Heart left ventricle (tissue), 16 donors: Measurements from ENCODE around the gene DNAAF5. TPM values are rescaled to one million over a fixed set of nuclear protein-coding genes. Genes with fewer than 3 reads are reported as not detected.

ENCODE experiments used
- ATAC-seq, 4 donors: fragments of 200-7000 bp; cut with Tn5 transposase; one replicate each; pipeline ENCODE4 v1.9.1; 2020 to 2022; ENCODE audit warnings: moderate library complexity in 4 of 4, mild to moderate bottlenecking in 3 of 4, moderate number of reproducible peaks in 1 of 4
- DNase-seq, 5 donors: peaks; one replicate each; pipeline ENCODE4 v3.0.0-alpha.2; 2020
- H3K27ac ChIP-seq, 12 donors: fragments of 200-600 bp; sonication (generic) in 4 of 12; one replicate each; pipeline versions ENCODE4 v1.5.0 to v1.8.0; 2016 to 2022; ENCODE audit warnings: mild to moderate bottlenecking in 2 of 12
- H3K27me3 ChIP-seq, 9 donors: fragments of 200-600 bp; sonication (generic) in 2 of 9; one replicate each; pipeline versions ENCODE4 v1.5.1 to v1.8.0; 2016 to 2022; ENCODE audit warnings: mild to moderate bottlenecking in 3 of 9
- H3K36me3 ChIP-seq, 9 donors: fragments of 200-600 bp; sonication (generic) in 2 of 9; one replicate each; pipeline versions ENCODE4 v1.5.0 to v1.8.0; 2018 to 2022; ENCODE audit warnings: mild to moderate bottlenecking in 2 of 9
- H3K4me1 ChIP-seq, 12 donors: fragments of 200-600 bp; sonication (generic) in 4 of 12; one replicate each; pipeline versions ENCODE4 v1.5.0 to v1.8.0; 2016 to 2022; ENCODE audit warnings: mild to moderate bottlenecking in 3 of 12
- H3K4me3 ChIP-seq, 12 donors: fragments of 200-600 bp; sonication (generic) in 4 of 12; one replicate each; pipeline versions ENCODE4 v1.5.0 to v1.8.0; 2017 to 2022; ENCODE audit warnings: mild to moderate bottlenecking in 9 of 12, moderate library complexity in 4 of 12
- H3K9me3 ChIP-seq, 12 donors: fragments of 200-600 bp; sonication (generic) in 4 of 12; one replicate each; pipeline versions ENCODE4 v1.5.0 to v1.8.0; 2016 to 2022; ENCODE audit warnings: mild to moderate bottlenecking in 1 of 12
- CTCF ChIP-seq, 12 donors: fragments of 200-600 bp; sonication (generic) in 4 of 12; IDR thresholded peaks; one replicate each; pipeline versions ENCODE4 v1.5.0 to v1.8.0; 2018 to 2022; ENCODE audit warnings: antibody characterized with exemption in 12 of 12, mild to moderate bottlenecking in 5 of 12
- POLR2A ChIP-seq, 2 donors: fragments of 450-650 bp; IDR thresholded peaks; one replicate each; pipeline ENCODE4 v1.6.1; 2017; ENCODE audit warnings: antibody characterized with exemption in 2 of 2, mild to moderate bottlenecking in 2 of 2, moderate library complexity in 2 of 2
- WGBS, 4 donors: extraction: QIAGEN DNeasy Blood & Tissue Kit in 2 of 4; methylation state at CpG; one replicate each; pipeline versions ENCODE4 v1.1.5 to v1.1.7; 2013 to 2018; 5-methylcytosine and 5-hydroxymethylcytosine counted together
- intact Hi-C, 10 donors: fragments of 100-400 bp; cut with DNase I; formaldehyde crosslinking; loops; one replicate each; pipeline versions ENCODE4 v1.11.1 to v1.14.2; 2022
- polyA plus RNA-seq, 2 donors: library from polyadenylated mRNA; stranded (reverse); fragments of 200-250 nt; gene quantifications; one replicate each; pipeline ENCODE4 v1.2.3, GENCODE V29; 2013
- total RNA-seq, 9 donors: library from RNA; depleted of rRNA in 2 of 9; stranded (reverse); fragments of >200 nt in 2 of 9; fragmentation: NEBNext Ultra II Directional in 3 of 9; extraction: Animal tissue kit (Norgen Biotek cat#: 25700) in 3 of 9; gene quantifications; one replicate each; pipeline versions ENCODE4 v1.1.0 to v1.2.4, GENCODE V29; 2016 to 2023
- donor health status: ischemic (EF 13 %, LVEDD 7.1; RV severe dilation, severe dysfunction).
- donor health status: healthy with polysubstance abuse.
- donor health status: DM: no; HTN: yes; CAD: no.
- donor health status: DM: no; HTN: no; CAD: no.
- donor health status: ischemic (EF 25% LVEDD 6.9; RV normal size, moderate dysfunction).
- donor health status: ischemic (EF 25% LVEDD 5.7; RV mildly dilated, moderate dysfunction).
- donor health status: healthy.
- donor health status: DM: yes; HTN: yes; CAD: no.
- donor health status: ischemic (EF 35%, LVEDD 5.7; RV mildly dilated, moderate dysfunction).
- donor health status: nonischemic (EF 11% LVEDD 7.7; RV severe dilation, severe dysfunction).
- donor health status: DM: yes; HTN: yes; CAD: no.
- donor health status: PGD.
- donor health status: ischemic (EF 29% LVEDD 5.4; RV normal size, mild dysfunction).
- donor health status: nonischemic (EF 23%, LVEDD 6.1; RV moderate dilation, normal function).

The DNAAF5 gene
- total and polyA plus RNA-seq, 11 donors, result 7.2 to 45.8 (median 23.5) TPM

GRCh38 chr7:786472-787255 is 60.2 kb downstream of the DNAAF5 start:
- H3K36me3 ChIP-seq, result peaks cover 0 to 46% (median 26%) of the 10 kb centered on the region in 9 donors
- peak; percentile 53 to 82 (median 79) for ATAC-seq
- H3K4me1 ChIP-seq, result peaks cover 0 to 7% (median under 1%) of the 10 kb centered on the region in 12 donors
- WGBS, 4 donors, result 46 to 62% (median 57%) methylated on average over 7 to 11 of the region's 11 CpGs
- peak in 4 of 5 donors; percentile 65 to 77 (median 69) for DNase-seq
- intact Hi-C loops, result loop anchor here (1.0 to 10.0 kb wide), 7 partner anchors 48 to 88 kb away; partner anchors contain the start of gene SUN1 (in 2 of the 10)
- no peaks in the 10 kb centered on the region for H3K27me3 ChIP-seq
- TF ChIP-seq POLR2A (IDR thresholded peaks at IDR 0.05) (no peak), CTCF (IDR thresholded peaks at IDR 0.05) (peak; percentile 67 to 92 (median 77))
- H3K9me3 ChIP-seq, result no peaks in the 10 kb centered on the region
- H3K4me3 ChIP-seq, result no peak overlapping the region
- peak overlapping the region in 1 of 12 donors; percentile 2 for H3K27ac ChIP-seq

- no peak overlapping the region for H3K4me3 ChIP-seq
- WGBS, 4 donors, result 92 to 96% (median 93%) methylated on average over 22 to 27 of the region's 27 CpGs
- no peak for DNase-seq
- no peak overlapping the region for H3K27ac ChIP-seq
- TF ChIP-seq CTCF (IDR thresholded peaks at IDR 0.05), result no peak
- no peak for TF ChIP-seq POLR2A (IDR thresholded peaks at IDR 0.05)
- no peaks in the 10 kb centered on the region for H3K9me3 ChIP-seq
- peaks cover 0 to 6% (median 0%) of the 10 kb centered on the region in 12 donors for H3K4me1 ChIP-seq
- H3K36me3 ChIP-seq, result peaks cover 0 to 41% (median 24%) of the 10 kb centered on the region in 9 donors
- peak in 1 of 4 donors; percentile 13 for ATAC-seq
- H3K27me3 ChIP-seq, result no peaks in the 10 kb centered on the region
- intact Hi-C loops, result loop anchor here in 9 of 10 donors (2.0 to 10.0 kb wide), 6 partner anchors 47 to 87 kb away; partner anchors contain the start of gene SUN1 (in 2 of the 9)
Observed at GRCh38 chr7:787332-788240, 61.1 kb downstream of the DNAAF5 start.

- no peak overlapping the region for H3K4me3 ChIP-seq
- DNase-seq (no peak), ATAC-seq (no peak)
- TF ChIP-seq CTCF (IDR thresholded peaks at IDR 0.05) (no peak), POLR2A (IDR thresholded peaks at IDR 0.05) (no peak)
- H3K4me1 ChIP-seq, result peaks cover 0 to 16% (median 0%) of the 10 kb centered on the region in 12 donors
- H3K27ac ChIP-seq, result no peak overlapping the region
- peaks cover 0 to 9% (median 0%) of the 10 kb centered on the region in 9 donors for H3K36me3 ChIP-seq
- WGBS, 4 donors, result 45 to 67% (median 53%) methylated on average over 5 of the region's 5 CpGs
- intact Hi-C loops, result loop anchor here in 1 of 10 donors (1.0 kb wide), 1 partner anchor 13 kb away; no protein-coding TSS in a partner anchor
- H3K27me3 ChIP-seq, result no peaks in the 10 kb centered on the region
- no peaks in the 10 kb centered on the region for H3K9me3 ChIP-seq
Observed at GRCh38 chr7:791519-791918, 65.0 kb downstream of the DNAAF5 start.
